GM13977 (cell line): Measurements from ENCODE around the gene MLXIPL.
"Not testable (repeated sequence)": the region's sequence is repeated elsewhere in the genome, so short reads cannot be mapped to it uniquely, and the experiment has no call there.

Experiments
- DNase-seq: peaks from one replicate; pipeline ENCODE4 v3.0.0; 2012; ENCODE audit warnings: low spot score
- in situ Hi-C: fragments of 300-500 bp; cut with MboI; formaldehyde crosslinking; loops from one replicate; pipeline ENCODE4 v1.12.0; 2022; ENCODE audit warnings: low sequenced_read_pairs, low pct_unique_long_range_greater_than_20kb, mixed read lengths, inconsistent platforms; ENCODE audit not compliant: unreplicated experiment
- TF ChIP-seq, protein P1 (sequence below): IDR thresholded peaks from 2 replicates; pipeline ENCODE4 v1.5.1; 2012; ENCODE audit warnings: mild to moderate bottlenecking, control low read depth; ENCODE audit not compliant: insufficient read depth; ENCODE audit errors: extremely low read depth, missing control alignments

The MLXIPL gene

DNA sequence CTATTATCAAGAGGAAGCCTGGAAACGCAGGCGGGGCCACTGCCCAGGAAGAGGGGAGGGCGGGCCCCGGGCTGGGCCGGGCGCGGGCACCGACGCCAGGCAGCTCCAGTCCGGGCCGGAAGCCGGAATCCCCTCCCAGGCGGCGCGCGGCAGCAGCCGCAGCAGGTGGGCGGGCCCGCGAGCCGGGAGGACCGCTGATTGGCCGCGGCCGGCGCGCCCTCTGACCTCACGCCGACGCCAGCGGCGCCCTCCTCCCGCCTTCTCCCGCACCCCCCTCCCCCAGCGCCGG lies 67.3 kb downstream of the MLXIPL start:
- TF ChIP-seq, protein P1, sequence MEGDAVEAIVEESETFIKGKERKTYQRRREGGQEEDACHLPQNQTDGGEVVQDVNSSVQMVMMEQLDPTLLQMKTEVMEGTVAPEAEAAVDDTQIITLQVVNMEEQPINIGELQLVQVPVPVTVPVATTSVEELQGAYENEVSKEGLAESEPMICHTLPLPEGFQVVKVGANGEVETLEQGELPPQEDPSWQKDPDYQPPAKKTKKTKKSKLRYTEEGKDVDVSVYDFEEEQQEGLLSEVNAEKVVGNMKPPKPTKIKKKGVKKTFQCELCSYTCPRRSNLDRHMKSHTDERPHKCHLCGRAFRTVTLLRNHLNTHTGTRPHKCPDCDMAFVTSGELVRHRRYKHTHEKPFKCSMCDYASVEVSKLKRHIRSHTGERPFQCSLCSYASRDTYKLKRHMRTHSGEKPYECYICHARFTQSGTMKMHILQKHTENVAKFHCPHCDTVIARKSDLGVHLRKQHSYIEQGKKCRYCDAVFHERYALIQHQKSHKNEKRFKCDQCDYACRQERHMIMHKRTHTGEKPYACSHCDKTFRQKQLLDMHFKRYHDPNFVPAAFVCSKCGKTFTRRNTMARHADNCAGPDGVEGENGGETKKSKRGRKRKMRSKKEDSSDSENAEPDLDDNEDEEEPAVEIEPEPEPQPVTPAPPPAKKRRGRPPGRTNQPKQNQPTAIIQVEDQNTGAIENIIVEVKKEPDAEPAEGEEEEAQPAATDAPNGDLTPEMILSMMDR, result no peak
- in situ Hi-C loops, result no loop called here
- peak; percentile 99 for DNase-seq

DNA sequence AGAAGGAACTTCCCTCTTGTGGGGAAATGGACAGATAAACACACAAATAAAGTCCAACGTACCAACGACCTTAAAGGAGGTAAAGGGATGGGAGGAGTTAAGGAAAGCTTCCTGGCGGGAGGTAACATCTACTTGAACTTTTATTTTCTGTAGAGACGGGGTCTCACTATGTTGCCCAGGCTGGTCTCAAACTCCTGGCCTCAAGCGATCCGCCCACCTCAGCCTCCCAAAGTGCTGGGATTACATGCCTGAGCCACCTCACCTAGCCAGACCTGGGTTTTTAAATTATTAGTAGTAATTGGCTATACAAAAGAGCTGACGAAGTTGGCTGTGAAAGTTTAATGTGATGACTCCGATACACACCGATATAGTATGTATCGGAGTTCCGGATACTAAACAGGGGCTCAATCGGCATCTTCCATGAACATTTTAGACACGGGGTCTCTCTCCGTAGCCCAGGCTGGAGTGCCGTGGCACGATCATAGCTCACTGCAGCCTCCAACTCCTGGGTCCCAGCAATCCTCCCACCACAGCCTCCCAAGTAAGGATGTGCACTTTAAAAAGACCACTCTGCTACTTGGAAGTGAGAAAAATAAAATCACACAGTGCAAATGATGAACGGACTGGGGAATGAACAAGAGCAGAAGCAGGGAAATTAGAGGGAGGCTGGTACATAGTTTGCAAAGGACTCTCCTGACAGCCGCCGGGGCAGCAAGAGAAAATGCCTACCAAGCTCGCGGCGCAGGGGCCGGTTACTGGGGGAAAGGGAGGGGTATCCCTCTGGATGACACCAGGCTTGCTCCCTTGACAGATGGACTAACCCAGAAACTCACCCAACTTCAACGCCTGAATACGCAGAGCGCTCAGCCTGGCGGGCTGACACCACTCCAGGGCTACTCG lies 67.9 kb downstream of the MLXIPL start:
- TF ChIP-seq, protein P1, result no peak
- DNase-seq, result no peak
- in situ Hi-C loops, result no loop called here

DNA sequence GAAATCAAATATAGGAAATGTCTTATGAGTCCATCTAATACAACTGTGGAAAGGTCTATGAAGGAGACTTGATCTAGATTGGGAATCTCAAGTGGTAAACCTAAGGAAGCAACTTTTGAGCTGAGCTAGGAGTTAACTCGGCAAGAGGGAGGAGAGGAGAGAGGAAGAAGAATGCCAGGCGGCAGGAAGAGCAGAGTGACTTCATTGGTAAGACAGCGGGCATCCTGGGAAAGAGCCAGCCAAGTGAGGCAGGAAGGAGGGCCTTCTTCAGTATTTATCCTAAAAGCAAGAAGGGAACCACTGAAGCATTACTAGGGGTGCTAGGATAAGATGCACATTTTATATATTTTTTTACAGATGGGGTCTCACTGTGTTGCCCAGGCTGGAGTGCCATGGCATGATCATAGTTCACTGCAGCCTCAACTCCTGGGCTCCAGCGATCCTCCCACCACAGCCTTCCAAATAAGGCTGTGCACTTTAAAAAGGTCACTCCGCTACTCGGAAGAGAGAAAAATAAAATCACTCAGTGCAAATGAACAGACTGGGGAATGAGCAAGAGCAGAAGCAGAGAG lies 68.8 kb downstream of the MLXIPL start:
- no peak for DNase-seq
- in situ Hi-C loops, result no loop called here
- TF ChIP-seq, protein P1, result no peak

DNA sequence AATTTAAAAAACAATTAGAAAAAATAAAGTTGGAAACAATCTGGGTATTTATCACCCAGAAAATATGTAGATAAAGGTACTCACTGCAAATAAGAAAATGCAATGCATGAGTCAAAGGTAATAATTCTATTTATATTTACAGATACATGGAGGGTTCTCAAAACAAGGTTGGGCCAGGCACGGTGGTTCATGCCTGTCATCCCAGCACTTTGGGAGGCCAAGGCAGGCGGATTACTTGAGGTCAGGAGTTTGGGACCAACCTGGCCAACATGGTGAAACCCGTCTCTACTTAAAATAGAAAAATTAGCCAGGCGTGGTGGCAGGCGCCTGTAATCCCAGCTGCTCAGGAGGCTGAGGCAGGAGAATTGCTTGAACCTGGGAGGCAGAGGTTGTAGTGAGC lies 74.2 kb downstream of the MLXIPL start:
- in situ Hi-C loops, result not testable (repeated sequence)

DNA sequence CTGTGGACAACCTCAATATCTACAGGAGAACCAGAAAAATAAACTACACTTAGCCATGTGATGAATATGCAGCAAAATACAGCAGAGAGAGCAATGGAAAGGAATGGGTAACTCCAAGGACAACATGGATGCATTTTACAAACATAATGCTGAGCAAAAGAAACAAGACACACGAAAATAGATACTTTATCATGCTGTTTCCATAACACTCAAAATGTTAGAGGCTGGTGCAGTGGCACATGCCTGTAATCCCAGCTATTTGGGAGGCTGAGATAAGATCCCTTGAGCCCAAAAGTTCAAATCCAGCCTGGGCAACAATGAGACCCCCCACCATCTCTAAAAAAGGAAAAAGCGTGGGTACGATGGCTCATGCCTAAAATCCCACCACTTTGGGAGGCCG lies 75.1 kb downstream of the MLXIPL start:
- in situ Hi-C loops, result no loop called here
- DNase-seq, result no peak
- TF ChIP-seq, protein P1, result no peak

More for the DNA sequence above, 74.2 kb downstream of the MLXIPL start:
- DNase-seq, result not testable (repeated sequence)

DNA sequence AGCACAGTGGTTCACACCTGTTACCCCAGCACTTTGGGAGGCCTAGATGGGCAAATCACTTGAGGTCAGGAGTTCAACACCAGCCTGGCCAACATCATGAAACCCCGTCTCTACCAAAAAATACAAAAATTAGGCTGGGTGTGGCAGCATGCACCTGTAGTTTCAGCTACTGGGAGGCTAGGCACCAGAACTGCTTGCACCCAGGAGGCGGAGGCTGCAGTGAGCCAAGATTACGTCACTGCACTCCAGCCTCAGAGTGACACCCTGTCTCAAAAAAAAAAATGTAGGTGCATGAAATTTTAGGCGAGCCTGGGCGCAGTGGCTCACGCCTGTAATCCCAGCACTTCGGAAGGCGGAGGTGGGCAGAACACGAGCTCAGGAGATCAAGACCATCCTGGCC lies 76.5 kb downstream of the MLXIPL start:
- TF ChIP-seq, protein P1, result no peak
- in situ Hi-C loops, result no loop called here
- DNase-seq, result no peak

DNA sequence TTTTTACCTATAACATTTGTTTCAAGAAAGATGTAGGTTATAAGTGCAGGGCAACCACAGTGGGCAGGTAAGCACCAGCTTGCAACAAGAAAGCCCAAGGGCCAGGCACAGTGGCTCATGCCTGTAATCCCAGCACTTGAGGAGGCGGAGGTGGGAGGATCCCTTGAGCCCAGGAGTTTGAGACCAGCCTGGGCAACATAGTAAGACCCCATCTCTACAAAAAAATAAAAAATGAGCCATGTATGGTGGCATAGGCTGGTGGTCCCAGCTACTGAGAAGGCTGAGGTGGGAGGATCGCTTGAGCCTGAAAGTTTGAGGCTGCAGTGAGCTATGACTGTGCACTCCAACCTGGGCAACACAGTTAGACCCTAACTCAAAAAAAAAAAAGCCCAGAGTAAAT lies 79.6 kb downstream of the MLXIPL start:
- TF ChIP-seq, protein P1, result no peak
- in situ Hi-C loops, result no loop called here
- no peak for DNase-seq
